GM21737 (cell line): ENCODE data around the gene OSBPL1A.

Experiments used
- ATAC-seq: cut with Tn5 transposase; IDR thresholded peaks from one replicate; pipeline ENCODE4 v1.9.1; 2021; ENCODE audit warnings: mild to moderate bottlenecking, moderate library complexity; ENCODE audit not compliant: unreplicated experiment

The OSBPL1A gene

DNA sequence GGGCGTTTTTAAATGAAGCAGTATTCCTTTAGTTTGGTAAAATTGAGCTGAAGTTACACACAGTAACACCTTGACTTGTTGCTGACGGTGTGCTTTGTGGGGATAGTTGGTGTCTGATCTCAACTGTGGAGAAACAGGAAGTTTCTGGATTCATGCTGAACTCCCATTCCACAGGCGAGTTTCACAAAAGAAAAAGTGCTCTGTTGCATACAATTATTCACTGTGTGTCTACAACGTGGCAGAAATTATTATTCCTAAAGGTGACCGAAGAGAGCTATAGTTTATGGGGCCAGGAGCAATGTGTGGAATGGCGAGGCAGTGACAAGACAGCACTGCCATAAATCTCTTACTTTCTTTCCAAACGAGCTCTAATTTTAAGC is 259.2 kb downstream of the OSBPL1A start:
- ATAC-seq: no peak

DNA sequence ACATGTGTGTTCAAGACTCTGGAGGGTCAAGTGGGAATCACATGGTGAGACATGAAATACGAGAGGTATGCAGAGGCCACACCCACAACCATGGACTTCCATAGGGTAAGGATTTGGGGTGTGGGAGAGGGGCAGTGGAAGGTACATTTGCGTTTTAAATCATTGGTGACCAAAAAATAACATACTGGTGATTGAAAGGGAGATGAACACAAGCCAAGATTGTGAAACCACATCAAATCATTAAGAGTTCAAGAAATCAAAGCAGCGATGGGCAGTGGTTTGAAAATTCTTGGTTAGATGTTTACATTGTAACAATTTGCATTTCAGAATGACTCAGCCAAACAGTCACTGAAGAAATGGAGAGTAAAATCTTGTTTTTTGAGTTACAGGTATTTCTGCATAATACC is 260.7 kb downstream of the OSBPL1A start:
- no peak for ATAC-seq

DNA sequence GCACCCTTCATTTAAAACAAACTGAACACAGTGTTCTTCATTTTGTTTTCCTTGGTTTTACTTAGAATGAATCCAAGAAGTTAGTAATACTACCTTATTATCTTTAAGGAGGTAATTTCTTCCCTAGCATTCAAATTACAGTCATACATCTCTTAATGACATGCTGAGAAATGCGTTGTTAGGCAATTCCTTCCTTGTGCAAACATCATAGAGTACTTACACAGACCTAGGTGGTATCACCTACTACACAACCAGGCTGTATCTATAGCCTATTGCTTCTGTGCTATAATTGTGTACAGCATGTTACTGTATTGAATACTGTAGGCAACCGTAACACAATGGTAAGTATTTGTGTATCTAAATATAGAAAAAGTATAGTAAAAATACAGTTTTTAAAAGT is 267.1 kb downstream of the OSBPL1A start:
- no peak for ATAC-seq

DNA sequence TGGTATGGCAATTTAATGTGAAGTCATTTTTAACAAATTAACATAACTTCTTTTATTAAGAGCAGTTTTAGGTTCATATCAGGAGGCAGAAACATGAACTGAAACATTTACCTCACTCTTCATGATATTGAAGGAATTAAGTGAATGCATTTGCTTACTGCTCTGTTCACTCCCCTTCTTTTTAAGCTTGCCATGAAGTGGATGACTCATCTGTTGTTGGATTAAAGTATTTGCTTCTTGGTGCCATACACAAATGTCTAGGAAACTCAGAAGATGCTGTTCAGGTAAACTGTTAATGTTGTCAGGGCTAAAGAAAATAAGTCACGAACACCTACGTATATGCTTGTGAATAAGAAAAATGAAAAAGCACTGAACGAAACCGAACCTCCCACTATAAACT is 268.9 kb downstream of the OSBPL1A start:
- no peak for ATAC-seq

DNA sequence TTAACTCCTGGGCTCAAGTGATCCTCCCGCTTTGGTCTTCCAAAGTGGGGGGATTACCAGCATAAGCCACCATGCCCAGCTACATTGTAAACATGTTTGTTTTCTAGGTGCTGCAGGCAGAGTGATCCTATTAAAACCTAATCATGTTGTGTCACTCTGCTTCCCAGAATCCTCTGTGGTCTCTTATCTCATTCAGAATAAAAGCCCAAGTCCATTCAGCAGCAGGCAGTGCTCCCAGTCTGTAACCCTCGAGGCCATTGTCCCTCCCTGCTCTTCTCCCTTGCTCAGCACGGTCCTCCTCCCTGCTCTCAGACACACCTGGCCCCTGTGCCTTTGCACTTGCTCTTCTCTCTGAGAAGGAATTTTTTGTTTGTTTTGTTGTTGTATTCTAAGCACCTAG is 269.9 kb downstream of the OSBPL1A start:
- ATAC-seq: no peak

DNA sequence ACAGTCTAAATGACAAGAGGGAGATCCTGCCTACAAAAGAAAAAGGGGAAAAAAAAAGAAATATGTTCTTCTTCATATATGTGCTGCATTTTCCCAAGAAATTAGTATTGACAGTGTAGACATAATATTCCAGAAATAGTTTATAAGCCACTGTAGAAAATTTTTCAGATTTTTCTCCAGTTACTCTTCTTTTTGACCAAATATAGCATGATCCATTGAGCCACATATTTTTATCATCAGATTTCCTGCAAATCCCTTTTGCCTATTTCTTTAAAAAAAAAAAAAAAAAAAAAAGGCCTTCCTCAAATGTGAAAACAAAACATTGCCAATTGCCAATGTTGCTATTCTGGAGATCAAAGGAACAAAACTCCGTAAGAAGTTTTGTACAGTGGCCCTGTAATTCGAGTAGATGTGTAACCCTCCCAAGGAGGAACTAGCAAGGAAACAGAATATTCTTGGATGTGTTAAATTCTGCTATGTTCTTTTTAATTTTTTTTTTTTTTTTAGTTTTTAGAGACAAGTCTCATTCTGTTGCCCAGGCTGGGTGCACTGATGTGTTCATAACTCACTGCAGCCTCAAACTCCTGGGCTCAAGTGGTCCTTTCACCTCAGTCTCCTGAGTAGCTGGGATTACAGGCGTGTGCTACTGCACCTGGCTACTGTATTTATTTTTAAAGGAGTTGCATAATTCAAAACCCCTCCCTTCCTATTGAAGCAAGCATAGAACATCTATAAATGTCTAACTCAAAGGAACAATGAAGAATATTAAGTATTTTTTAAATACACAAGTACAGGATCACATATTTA is 271.3 kb downstream of the OSBPL1A start:
- ATAC-seq: no peak

DNA sequence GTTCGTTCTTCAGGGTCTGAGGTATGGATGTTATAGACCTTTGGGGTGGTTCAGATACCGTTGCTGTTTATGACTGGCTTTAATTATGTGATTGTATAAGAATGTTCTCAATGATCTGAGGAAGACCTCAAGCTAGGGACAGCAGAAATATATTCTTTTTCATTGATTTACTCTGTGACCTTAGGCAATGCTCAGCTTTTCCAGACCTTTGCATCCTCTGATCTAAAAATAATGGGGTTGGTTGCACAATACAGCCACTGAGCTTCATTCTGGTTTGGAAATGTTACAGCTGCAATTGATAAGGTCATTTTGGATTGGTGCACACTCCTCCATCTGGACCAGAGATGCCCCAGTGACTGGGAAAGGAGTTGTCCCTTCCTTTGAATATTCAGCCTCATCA is 276.0 kb downstream of the OSBPL1A start:
- no peak for ATAC-seq

DNA sequence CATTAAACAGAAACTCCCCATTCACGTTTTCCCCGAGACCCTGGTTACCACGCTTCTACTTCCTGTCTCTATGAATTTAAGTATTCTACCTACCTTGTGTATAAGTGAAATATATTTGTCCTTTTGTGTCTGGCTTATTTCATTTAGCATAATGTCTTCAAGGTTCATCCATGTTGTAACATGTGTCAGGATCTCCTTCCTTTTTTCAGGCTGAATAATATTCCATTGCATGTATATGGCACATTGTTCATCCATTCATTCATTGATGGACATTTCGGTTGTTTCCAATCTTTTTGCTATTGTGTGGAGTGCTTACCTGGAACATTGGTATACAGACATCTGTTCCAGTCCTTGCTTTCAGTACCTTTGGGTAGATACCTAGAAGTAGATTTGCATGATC is 276.9 kb downstream of the OSBPL1A start:
- no peak for ATAC-seq

DNA sequence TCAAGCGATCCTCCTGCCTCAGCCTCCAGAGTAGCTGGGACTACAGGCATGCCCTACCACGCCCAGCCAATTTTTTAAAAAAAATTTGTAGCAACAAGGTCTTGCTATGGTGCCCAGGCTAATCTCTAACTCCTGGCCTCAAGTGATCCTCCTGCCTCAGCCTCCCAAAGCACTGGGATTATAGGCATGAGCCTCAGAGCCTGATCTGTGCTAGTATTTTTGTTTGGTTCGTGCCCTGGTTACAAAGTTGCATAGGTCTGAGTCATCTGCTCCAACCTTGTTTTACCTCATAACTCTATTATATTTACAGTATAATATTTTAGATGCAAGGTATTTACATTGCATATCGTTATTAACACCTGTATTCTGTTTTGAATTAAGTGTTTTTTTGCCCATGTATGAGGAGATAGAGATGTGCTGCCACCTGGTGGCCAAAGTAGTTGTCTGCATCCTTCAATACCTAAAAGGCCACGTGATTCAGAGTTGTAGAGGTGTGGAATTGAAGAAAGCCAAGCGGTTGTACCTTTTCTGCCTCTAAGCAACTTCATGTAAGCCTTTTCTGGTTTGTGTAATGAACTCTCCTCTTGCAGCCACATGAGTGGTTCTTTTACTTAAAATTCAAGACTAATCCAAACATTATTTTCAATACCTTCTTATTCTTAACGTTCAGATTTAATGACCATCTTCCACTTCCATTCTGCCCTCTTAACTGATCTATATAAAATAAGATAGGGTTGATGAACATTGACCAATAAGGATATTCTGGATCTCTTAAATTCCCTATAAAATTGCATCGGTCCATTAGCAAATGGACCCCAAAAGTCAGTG is 278.7 kb downstream of the OSBPL1A start:
- ATAC-seq: no peak

DNA sequence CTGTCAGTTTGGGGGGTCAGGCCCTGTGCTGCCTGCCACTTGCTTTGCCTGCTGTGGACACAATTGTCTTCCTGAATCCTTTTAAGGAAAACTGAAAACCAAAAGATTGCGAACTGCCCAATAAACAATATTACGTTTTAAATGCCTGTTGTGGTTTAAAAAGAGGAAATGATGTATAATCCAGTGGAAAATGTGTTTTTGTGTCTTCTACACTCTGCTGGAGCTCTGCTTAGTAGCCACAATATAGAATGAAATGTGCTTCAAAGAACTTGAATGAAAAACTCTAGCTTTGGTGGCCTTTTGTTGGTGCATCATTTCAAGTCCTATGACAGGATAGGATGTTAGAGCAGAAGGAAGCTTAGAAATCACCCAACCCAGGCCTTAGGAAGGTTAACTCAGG is 282.0 kb downstream of the OSBPL1A start:
- no peak for ATAC-seq

DNA sequence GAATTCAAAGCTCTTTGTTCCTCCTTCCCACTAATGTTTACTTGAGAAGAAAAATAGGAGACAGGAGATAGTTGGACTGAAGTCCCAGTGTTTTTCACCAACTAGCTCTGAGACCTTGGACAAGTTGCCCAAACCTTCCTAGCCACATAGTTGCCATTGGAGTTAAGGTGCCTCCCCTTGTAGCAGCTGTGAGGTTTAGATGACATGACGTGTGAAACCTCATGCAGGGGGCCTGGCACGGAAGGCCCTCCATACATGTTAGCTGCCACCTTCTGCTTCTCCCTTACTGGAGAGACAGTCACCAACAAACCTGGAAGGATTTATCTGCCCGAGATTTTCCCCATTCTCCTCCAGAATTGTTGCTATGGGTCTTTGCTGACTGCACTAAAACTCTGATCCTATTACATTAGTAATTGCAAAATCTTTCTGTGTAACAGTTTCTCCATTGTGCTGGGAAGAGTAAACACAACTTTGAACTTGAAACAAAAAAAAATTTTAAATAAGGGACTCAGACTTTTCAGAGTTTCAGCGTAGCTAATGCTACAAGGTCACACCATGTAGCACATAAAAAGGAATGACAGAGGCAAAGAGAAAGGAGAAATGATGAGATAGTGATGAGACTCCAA is 282.6 kb downstream of the OSBPL1A start:
- no peak for ATAC-seq

DNA sequence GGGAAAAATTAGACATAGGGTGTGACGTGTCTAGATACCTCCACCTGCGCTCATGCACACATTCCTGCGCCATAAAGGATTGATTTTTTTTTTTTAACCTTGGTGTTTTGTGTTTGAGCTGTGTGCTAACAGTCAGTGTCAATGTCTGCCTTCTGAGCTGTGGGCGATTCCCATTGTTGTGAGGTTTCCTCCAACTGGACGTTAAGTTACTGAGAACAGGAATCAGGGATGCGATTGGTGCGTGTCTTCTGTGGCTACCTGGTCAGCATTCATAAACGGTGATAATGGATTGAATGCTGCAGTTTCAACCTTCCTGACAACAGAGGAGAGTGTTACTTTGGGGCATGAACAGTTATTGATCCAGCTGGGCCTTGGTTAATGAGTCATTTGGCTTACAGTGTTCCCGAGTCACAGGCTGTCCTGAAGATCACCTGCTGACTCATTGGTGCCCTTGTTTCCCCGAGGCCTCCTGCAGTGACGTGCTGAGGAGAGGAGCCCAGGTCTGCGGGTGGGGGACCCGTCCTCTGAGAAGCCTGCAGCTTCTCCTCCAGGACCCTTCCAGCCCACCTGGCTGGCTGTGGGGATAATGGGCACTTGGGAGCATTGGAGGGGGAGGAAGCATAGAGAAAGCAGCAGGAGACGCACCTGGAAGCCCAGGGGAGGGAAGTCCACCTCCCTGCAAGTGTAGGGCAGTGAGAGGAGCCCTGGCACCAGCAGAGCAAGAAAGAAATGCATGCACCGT is 284.6 kb downstream of the OSBPL1A start:
- no peak for ATAC-seq

DNA sequence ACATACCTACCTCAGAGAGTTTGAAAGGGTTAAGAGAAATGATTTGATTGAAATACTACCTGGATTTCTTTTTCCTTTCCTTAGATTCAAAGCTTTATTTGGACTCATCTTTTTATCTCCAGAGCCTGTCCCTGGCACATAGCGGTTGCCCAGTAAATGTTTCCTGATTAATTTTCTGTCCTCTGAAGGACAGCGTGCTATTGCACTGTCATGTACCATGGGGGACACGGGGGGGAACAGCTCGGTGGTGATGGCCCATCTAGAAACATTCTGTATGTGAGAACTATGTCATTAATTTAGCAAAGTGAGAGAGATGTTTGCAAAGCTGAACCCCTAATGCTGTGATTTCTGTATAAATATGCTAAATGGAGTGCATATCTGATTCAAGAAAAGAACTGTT is 285.2 kb downstream of the OSBPL1A start:
- no peak for ATAC-seq
